ENCODE data around the gene GLT6D1.

GLT6D1 gene

GRCh38 chr9:135610290-135611141 is 28.8 kb downstream of the GLT6D1 start:
- Histone ChIP-seq H3K36me3 (replicated peaks; ENCODE audit: low read depth, low read length) (no peaks in the 10 kb centered on the region), H3K27ac (ENCODE audit: low read length) (no peak overlapping the region), H3K79me2 (ENCODE audit: low read length) (no peaks in the 10 kb centered on the region), H3K4me1 (ENCODE audit: low read length) (no peaks in the 10 kb centered on the region), H3K9me3 (ENCODE audit: insufficient read depth, low read length) (no peaks in the 10 kb centered on the region), H2AFZ (ENCODE audit: low read depth, low read length) (no peak overlapping the region), H3K9ac (ENCODE audit: low read length) (no peak overlapping the region), H3K4me2 (ENCODE audit: low read length) (no peak overlapping the region), H3K27me3 (ENCODE audit: low read depth, low read length) (no peaks in the 10 kb centered on the region), H3K4me3 (ENCODE audit: low read length) (no peak overlapping the region), H4K20me1 (ENCODE audit: insufficient read depth, low read length) (no peaks in the 10 kb centered on the region)
- no peak for TF ChIP-seq EZH2phosphoT487 (IDR thresholded peaks at IDR 0.05; ENCODE audit: low read depth)
- TF ChIP-seq CTCF (IDR thresholded peaks at IDR 0.05; ENCODE audit: low read depth, low read length), result no peak

- Histone ChIP-seq H3K4me1 (ENCODE audit: low read length) (no peaks in the 10 kb centered on the region), H4K20me1 (ENCODE audit: insufficient read depth, low read length) (no peaks in the 10 kb centered on the region), H3K4me2 (ENCODE audit: low read length) (no peak overlapping the region), H3K27ac (ENCODE audit: low read length) (no peak overlapping the region), H3K36me3 (replicated peaks; ENCODE audit: low read depth, low read length) (no peaks in the 10 kb centered on the region), H3K79me2 (ENCODE audit: low read length) (no peaks in the 10 kb centered on the region), H2AFZ (ENCODE audit: low read depth, low read length) (no peak overlapping the region), H3K9ac (ENCODE audit: low read length) (no peak overlapping the region), H3K9me3 (ENCODE audit: insufficient read depth, low read length) (no peaks in the 10 kb centered on the region), H3K27me3 (ENCODE audit: low read depth, low read length) (no peaks in the 10 kb centered on the region), H3K4me3 (ENCODE audit: low read length) (no peak overlapping the region)
- TF ChIP-seq CTCF (IDR thresholded peaks at IDR 0.05; ENCODE audit: low read depth, low read length) (no peak), EZH2phosphoT487 (IDR thresholded peaks at IDR 0.05; ENCODE audit: low read depth) (no peak)
These were observed 29.9 kb downstream of the GLT6D1 start for GRCh38 chr9:135609366-135609955.

GRCh38 chr9:135608999-135609317 is 30.4 kb downstream of the GLT6D1 start:
- Histone ChIP-seq H3K27me3 (ENCODE audit: low read depth, low read length) (no peaks in the 10 kb centered on the region), H3K27ac (ENCODE audit: low read length) (no peak overlapping the region), H2AFZ (ENCODE audit: low read depth, low read length) (no peak overlapping the region), H3K79me2 (ENCODE audit: low read length) (no peaks in the 10 kb centered on the region), H3K36me3 (replicated peaks; ENCODE audit: low read depth, low read length) (no peaks in the 10 kb centered on the region), H3K9me3 (ENCODE audit: insufficient read depth, low read length) (no peaks in the 10 kb centered on the region), H3K9ac (ENCODE audit: low read length) (no peak overlapping the region), H3K4me3 (ENCODE audit: low read length) (no peak overlapping the region), H3K4me2 (ENCODE audit: low read length) (no peak overlapping the region), H4K20me1 (ENCODE audit: insufficient read depth, low read length) (no peaks in the 10 kb centered on the region), H3K4me1 (ENCODE audit: low read length) (no peaks in the 10 kb centered on the region)
- no peak for TF ChIP-seq CTCF (IDR thresholded peaks at IDR 0.05; ENCODE audit: low read depth, low read length)
- no peak for TF ChIP-seq EZH2phosphoT487 (IDR thresholded peaks at IDR 0.05; ENCODE audit: low read depth)

GRCh38 chr9:135608294-135608998 is 30.9 kb downstream of the GLT6D1 start:
- Histone ChIP-seq H3K9me3 (ENCODE audit: insufficient read depth, low read length) (no peaks in the 10 kb centered on the region), H3K9ac (ENCODE audit: low read length) (no peak overlapping the region), H3K79me2 (ENCODE audit: low read length) (no peaks in the 10 kb centered on the region), H3K27me3 (ENCODE audit: low read depth, low read length) (no peaks in the 10 kb centered on the region), H4K20me1 (ENCODE audit: insufficient read depth, low read length) (no peaks in the 10 kb centered on the region), H3K27ac (ENCODE audit: low read length) (no peak overlapping the region), H2AFZ (ENCODE audit: low read depth, low read length) (no peak overlapping the region), H3K4me1 (ENCODE audit: low read length) (no peaks in the 10 kb centered on the region), H3K4me3 (ENCODE audit: low read length) (no peak overlapping the region), H3K4me2 (ENCODE audit: low read length) (no peak overlapping the region), H3K36me3 (replicated peaks; ENCODE audit: low read depth, low read length) (no peaks in the 10 kb centered on the region)
- TF ChIP-seq CTCF (IDR thresholded peaks at IDR 0.05; ENCODE audit: low read depth, low read length), result no peak

Data from OCI-LY3 (cell line).